Measurements from ENCODE around the gene MEGF8. TPM values are rescaled to one million over a fixed set of nuclear protein-coding genes. Genes with fewer than 3 reads are reported as not detected.

MEGF8 gene
- total RNA-seq, 1 donor from 2014 or later, result 69.3 TPM

- peaks cover 3% of the 10 kb centered on the region for H3K4me1 Mint-ChIP-seq (ENCODE audit: unreplicated experiment)
- H3K27ac Mint-ChIP-seq (ENCODE audit: unreplicated experiment), result peak overlapping the region; percentile 67
- H3K9me3 Mint-ChIP-seq (ENCODE audit: unreplicated experiment), result no peaks in the 10 kb centered on the region
- DNase-seq (ENCODE audit: low spot score), result peak; percentile 80
- H3K36me3 Mint-ChIP-seq (ENCODE audit: low read depth, unreplicated experiment), result peaks cover 3% of the 10 kb centered on the region
- peaks cover 7% of the 10 kb centered on the region for H3K27me3 Mint-ChIP-seq (ENCODE audit: unreplicated experiment)
- H3K4me3 Mint-ChIP-seq (ENCODE audit: unreplicated experiment), result peak overlapping the region; percentile 85
- peak; percentile 54 for TF ChIP-seq CTCF (IDR thresholded peaks at IDR 0.05; ENCODE audit: unreplicated experiment)
Observed at GRCh38 chr19:42386974-42387707, 61.7 kb downstream of the MEGF8 start.

GRCh38 chr19:42388851-42389489 lies 63.5 kb downstream of the MEGF8 start:
- TF ChIP-seq CTCF (IDR thresholded peaks at IDR 0.05; ENCODE audit: unreplicated experiment), result no peak
- H3K27me3 Mint-ChIP-seq (ENCODE audit: unreplicated experiment), result peaks cover 9% of the 10 kb centered on the region

GRCh38 chr19:42389899-42390298 lies 64.5 kb downstream of the MEGF8 start, which contains the start of gene CNFN:
Gene CNFN, minus strand, starts transcription at chr19:42390297. Its CDS starts 1,260 bp downstream, at chr19:42389037.
- DNase-seq (ENCODE audit: low spot score), result no peak
- Mint-ChIP-seq H3K4me1 (ENCODE audit: unreplicated experiment) (peaks cover 5% of the 10 kb centered on the region), H3K27me3 (ENCODE audit: unreplicated experiment) (peaks cover 10% of the 10 kb centered on the region), H3K4me3 (ENCODE audit: unreplicated experiment) (peak within 1 kb of the TSS; percentile 22), H3K36me3 (ENCODE audit: low read depth, unreplicated experiment) (peaks cover 3% of the 10 kb centered on the region), H3K9me3 (ENCODE audit: unreplicated experiment) (no peaks in the 10 kb centered on the region), H3K27ac (ENCODE audit: unreplicated experiment) (no peak within 1 kb of the TSS)
- TF ChIP-seq CTCF (IDR thresholded peaks at IDR 0.05; ENCODE audit: unreplicated experiment), result no peak

More at GRCh38 chr19:42388851-42389489, 63.5 kb downstream of the MEGF8 start:
- Mint-ChIP-seq H3K4me1 (ENCODE audit: unreplicated experiment) (peaks cover 3% of the 10 kb centered on the region), H3K27ac (ENCODE audit: unreplicated experiment) (no peak overlapping the region), H3K4me3 (ENCODE audit: unreplicated experiment) (no peak overlapping the region), H3K36me3 (ENCODE audit: low read depth, unreplicated experiment) (peaks cover 3% of the 10 kb centered on the region), H3K9me3 (ENCODE audit: unreplicated experiment) (no peaks in the 10 kb centered on the region)
- no peak for DNase-seq (ENCODE audit: low spot score)

- Mint-ChIP-seq H3K9me3 (ENCODE audit: unreplicated experiment) (no peaks in the 10 kb centered on the region), H3K4me3 (ENCODE audit: unreplicated experiment) (no peak overlapping the region)
- DNase-seq (ENCODE audit: low spot score), result no peak
Observed at GRCh38 chr19:42392165-42392564, 66.7 kb downstream of the MEGF8 start.

More at GRCh38 chr19:42392165-42392564, 66.7 kb downstream of the MEGF8 start:
- H3K4me1 Mint-ChIP-seq (ENCODE audit: unreplicated experiment), result peaks cover 14% of the 10 kb centered on the region
- H3K36me3 Mint-ChIP-seq (ENCODE audit: low read depth, unreplicated experiment), result peaks cover 3% of the 10 kb centered on the region
- TF ChIP-seq CTCF (IDR thresholded peaks at IDR 0.05; ENCODE audit: unreplicated experiment), result no peak
- no peak overlapping the region for H3K27ac Mint-ChIP-seq (ENCODE audit: unreplicated experiment)
- peaks cover 10% of the 10 kb centered on the region for H3K27me3 Mint-ChIP-seq (ENCODE audit: unreplicated experiment)

Measured in endothelial cell (in vitro differentiated cells).